GM12872 (cell line): ENCODE data around the gene USP40.

Experiments used
- CTCF ChIP-seq: IDR thresholded peaks from 3 replicates; pipeline ENCODE4 v1.5.1; 2011; ENCODE audit warnings: low read depth, mild to moderate bottlenecking, low read length, moderate library complexity; ENCODE audit not compliant: insufficient read depth

Gene USP40

GRCh38 chr2:233476063-233476410 is 90.5 kb downstream of the USP40 start:
- TF ChIP-seq CTCF, result no peak

GRCh38 chr2:233474308-233475160 is 92.0 kb downstream of the USP40 start:
- no peak for TF ChIP-seq CTCF

DNA sequence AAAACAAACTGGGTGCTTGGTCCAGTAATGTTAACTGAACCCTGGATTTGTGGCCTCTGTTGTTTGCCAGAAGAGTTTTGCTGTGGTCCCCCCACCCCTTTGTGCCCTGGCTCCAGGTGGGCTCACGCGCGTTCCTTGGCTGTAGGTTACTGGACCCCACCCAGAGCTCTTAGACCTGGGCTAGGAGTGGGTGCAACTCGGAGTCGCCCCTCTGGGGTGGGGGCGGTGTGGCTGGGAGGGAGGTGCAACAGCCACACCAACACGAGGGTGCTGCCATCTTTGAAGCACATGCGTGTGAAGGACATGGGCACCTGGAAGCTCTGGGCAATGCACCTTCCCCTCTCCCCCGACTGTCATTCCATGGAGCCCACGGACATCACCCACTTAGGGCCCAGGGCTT is 92.7 kb downstream of the USP40 start:
- no peak for TF ChIP-seq CTCF

- TF ChIP-seq CTCF, result no peak
Measured at GRCh38 chr2:233473386-233473791, 93.2 kb downstream of the USP40 start.

GRCh38 chr2:233471291-233472035 is 95.1 kb downstream of the USP40 start:
- no peak for TF ChIP-seq CTCF

- TF ChIP-seq CTCF, result no peak
Measured at GRCh38 chr2:233470839-233471238, 95.7 kb downstream of the USP40 start.

DNA sequence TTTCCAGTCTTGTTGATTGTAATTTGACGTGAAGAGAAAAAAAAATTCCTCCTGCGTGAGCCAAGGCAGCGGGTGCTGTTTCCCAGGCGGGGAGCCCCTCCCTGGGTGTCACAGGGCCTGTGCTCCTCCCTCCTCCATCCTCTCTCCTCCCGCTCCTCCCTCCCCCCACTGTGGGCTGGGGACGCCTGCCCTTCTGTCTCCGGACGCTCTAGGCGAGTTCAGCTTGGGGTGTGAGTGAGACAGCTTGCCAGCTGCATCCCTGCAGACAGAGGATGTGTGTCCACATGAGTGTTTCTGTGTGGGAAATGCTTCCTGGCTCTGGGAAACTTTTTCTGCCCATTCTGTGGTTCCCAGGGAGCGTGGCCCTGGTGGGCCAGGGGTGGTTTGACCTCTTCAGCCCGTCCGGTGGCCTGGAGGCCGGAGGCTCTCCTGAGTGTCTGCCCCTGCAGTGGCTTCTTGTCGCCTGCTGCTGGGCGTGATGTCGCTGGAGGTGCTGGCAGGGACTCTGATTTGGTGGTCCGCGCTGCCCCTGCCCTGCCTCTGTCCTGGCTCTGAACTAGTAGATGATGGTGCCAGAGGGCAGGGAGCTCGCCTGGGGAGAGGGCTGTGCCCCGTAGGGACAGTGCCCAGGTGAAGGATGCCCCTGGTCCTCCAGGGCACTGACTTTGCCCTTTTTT is 96.4 kb downstream of the USP40 start:
- TF ChIP-seq CTCF, result no peak
